GM12878 (cell line): ENCODE results near the gene DLST. TPM values are rescaled to one million over a fixed set of nuclear protein-coding genes. Genes with fewer than 3 reads are reported as not detected.

ENCODE experiments used
- ATAC-seq: fragments of 200-7000 bp; cut with Tn5 transposase; 3 replicates; pipeline ENCODE4 v1.9.1; 2020; ENCODE audit warnings: mild to moderate bottlenecking, moderate library complexity
- BruUV-seq: library from RNA; stranded (reverse); fragments of 400-500 nt; replicated peaks from 2 replicates; lab custom pipeline; 2021; lab: Mats Ljungman, UMichigan
- CTCF ChIA-PET: fragments of 300-600 bp; sonication (Branson Sonifier 250); formaldehyde crosslinking; extraction: SDS; loops from one replicate; lab custom pipeline; 2021; ENCODE audit warnings: inconsistent platforms; lab: Yijun Ruan, JAX
- POLR2A ChIA-PET: fragments of 350-600 bp; formaldehyde crosslinking; extraction: SDS; loops from one replicate; lab custom pipeline; 2021; ENCODE audit warnings: inconsistent platforms; lab: Charles Lee
- RAD21 ChIA-PET: fragments of 300-600 bp; sonication (Branson Sonifier 250); formaldehyde crosslinking; loops from one replicate; lab custom pipeline; 2023; ENCODE audit warnings: antibody characterized with exemption; ENCODE audit not compliant: unreplicated experiment; lab: Charles Lee
- SMC1A ChIA-PET: fragments of 300-600 bp; sonication (Branson Sonifier 250); formaldehyde crosslinking; loops from one replicate; lab custom pipeline; 2023; ENCODE audit not compliant: unreplicated experiment, uncharacterized antibody; lab: Charles Lee
- DNase-seq: peaks from one replicate; pipeline ENCODE4 v3.0.0-alpha.2; 2011; ENCODE audit warnings: low read depth, low spot score
- FAIRE-seq: peaks from 3 replicates; lab custom pipeline; 2011; peaks lifted over from hg19 to GRCh38; lab: Jason Lieb, UNC
- H2AFZ ChIP-seq: 2 replicates; pipeline ENCODE4 v1.6.0; 2011; ENCODE audit warnings: low read depth, low read length, control low read depth; ENCODE audit not compliant: control insufficient read depth
- H3K27ac ChIP-seq: 2 replicates; pipeline ENCODE4 v1.5.1; 2011; ENCODE audit warnings: control low read depth; ENCODE audit not compliant: control insufficient read depth, insufficient read depth
- H3K27me3 ChIP-seq, 2 experiments: replicated peaks in 1 of 2; 2 replicates each; pipeline versions ENCODE4 v1.6.0 to v1.6.1; 2011; ENCODE audit warnings: low read length in 1 of 2; ENCODE audit not compliant: control insufficient read depth in 2 of 2, insufficient read depth in 2 of 2
- H3K36me3 ChIP-seq, 2 experiments: 2 replicates each; pipeline ENCODE4 v1.5.1; 2011; ENCODE audit warnings: low read length in 1 of 2; ENCODE audit not compliant: control insufficient read depth in 2 of 2, insufficient read depth in 2 of 2
- H3K4me1 ChIP-seq: 2 replicates; pipeline ENCODE4 v1.6.1; 2011; ENCODE audit warnings: mild to moderate bottlenecking, low read length, moderate library complexity, mixed read lengths; ENCODE audit not compliant: control insufficient read depth, insufficient read depth
- H3K4me2 ChIP-seq: 2 replicates; pipeline ENCODE4 v1.6.0; 2011; ENCODE audit warnings: control low read depth; ENCODE audit not compliant: control insufficient read depth, insufficient read depth
- H3K4me3 ChIP-seq: fragments of 200-600 bp; sonication (generic); 2 replicates; pipeline ENCODE4 v1.5.1; 2016
- H3K79me2 ChIP-seq: 2 replicates; pipeline ENCODE4 v1.6.0; 2011; ENCODE audit warnings: low read length; ENCODE audit not compliant: control insufficient read depth, insufficient read depth
- H3K9ac ChIP-seq: 2 replicates; pipeline ENCODE4 v1.8.0; 2011; ENCODE audit warnings: low read length, control low read depth, mixed read lengths; ENCODE audit not compliant: control insufficient read depth, insufficient read depth
- H3K9me3 ChIP-seq: replicated peaks from 3 replicates; pipeline ENCODE4 v1.5.1; 2011; ENCODE audit warnings: mild to moderate bottlenecking, low read length; ENCODE audit not compliant: control insufficient read depth, insufficient read depth
- H4K20me1 ChIP-seq: 2 replicates; pipeline ENCODE4 v1.6.0; 2011; ENCODE audit not compliant: control insufficient read depth, insufficient read depth
- CBFB ChIP-seq: IDR thresholded peaks from 2 replicates; pipeline ENCODE4 v1.6.1; 2016; ENCODE audit warnings: antibody characterized with exemption, low read depth
- EED ChIP-seq: sonication (generic); IDR thresholded peaks from 2 replicates; pipeline ENCODE4 v1.6.1; 2016; ENCODE audit warnings: antibody characterized with exemption, low read depth
- ETV6 ChIP-seq, 2 experiments: fragments of 450-650 bp in 1 of 2; IDR thresholded peaks in 1 of 2; conservative IDR thresholded peaks in 1 of 2; 2 replicates each; pipeline ENCODE4 v1.6.1; 2014; ENCODE audit warnings: antibody characterized with exemption in 1 of 2, borderline replicate concordance in 1 of 2, low read depth in 1 of 2, mild to moderate bottlenecking in 1 of 2, moderate library complexity in 1 of 2
- HCFC1 ChIP-seq: fragments of 150-350 bp; IDR thresholded peaks from 2 replicates; pipeline ENCODE4 v1.6.1; 2014; ENCODE audit warnings: low read length
- MLLT1 ChIP-seq: fragments of 450-650 bp; IDR thresholded peaks from 2 replicates; pipeline ENCODE4 v1.6.1; 2016; ENCODE audit warnings: mild to moderate bottlenecking
- NR2C2 ChIP-seq: IDR thresholded peaks from 2 replicates; pipeline ENCODE4 v1.6.1; 2011; ENCODE audit warnings: borderline replicate concordance, low read depth; ENCODE audit not compliant: control insufficient read depth, insufficient read length
- POLR2AphosphoS5 ChIP-seq: IDR thresholded peaks from 2 replicates; pipeline ENCODE4 v1.6.1; 2011; ENCODE audit warnings: mild to moderate bottlenecking, low read length, inconsistent platforms
- POU2F2 ChIP-seq: IDR thresholded peaks from 3 replicates; pipeline ENCODE4 v1.6.1; 2011; ENCODE audit warnings: low read depth, mild to moderate bottlenecking, low read length, borderline replicate concordance
- RAD21 ChIP-seq: IDR thresholded peaks from 2 replicates; pipeline ENCODE4 v1.6.1; 2011; ENCODE audit warnings: mild to moderate bottlenecking, low read depth, low read length, moderate library complexity; ENCODE audit not compliant: insufficient read depth
- REST ChIP-seq: IDR thresholded peaks from 2 replicates; pipeline ENCODE4 v1.6.1; 2012; ENCODE audit warnings: mild to moderate bottlenecking, low read depth, low read length
- SMAD1 ChIP-seq: fragments of 450-650 bp; IDR thresholded peaks from 2 replicates; pipeline ENCODE4 v1.6.1; 2018; ENCODE audit warnings: mild to moderate bottlenecking, low read depth; ENCODE audit not compliant: partially characterized antibody
- TCF12 ChIP-seq: IDR thresholded peaks from 2 replicates; pipeline ENCODE4 v1.6.1; 2011; ENCODE audit warnings: low read depth, mild to moderate bottlenecking, low read length
- YBX1 ChIP-seq: fragments of 450-650 bp; IDR thresholded peaks from 2 replicates; pipeline ENCODE4 v1.6.1; 2016; ENCODE audit warnings: antibody characterized with exemption
- WGBS: methylation state at CpG from one replicate; pipeline ENCODE4 v1.1.6; 2016; ENCODE audit warnings: low lambda C conversion rate; ENCODE audit not compliant: insufficient replicate concordance, insufficient coverage; ENCODE audit errors: missing lambda C conversion rate; 5-methylcytosine and 5-hydroxymethylcytosine counted together
- in situ Hi-C: fragments of 300-500 bp; cut with MboI; formaldehyde crosslinking; loops from 9 replicates; pipeline ENCODE4 v1.14.3; 2018; ENCODE audit warnings: mixed read lengths
- intact Hi-C: fragments of 100-400 bp; cut with micrococcal nuclease; formaldehyde crosslinking; loops from one replicate; pipeline ENCODE4 v1.14.2; 2022; ENCODE audit not compliant: unreplicated experiment
- polyA plus RNA-seq, 11 experiments: library from polyadenylated mRNA; depleted of rRNA in 4 of 11; unstranded in 6 of 11; stranded (reverse) in 5 of 11; fragments of >200 nt; fragmentation: Nextera tagmentation in 4 of 11; fragmentation: Illumina TruSeq in 1 of 11; extraction: Ambion mirVana in 4 of 11; extraction: Trizol in 1 of 11; gene quantifications; 1 replicate in 1 of 11; 2 replicates in 10 of 11; pipeline versions ENCODE4 v1.2.1 to v1.2.3, GENCODE V29; 2011 to 2016; ENCODE audit warnings: inconsistent platforms in 2 of 11, missing spikeins in 2 of 11, low read depth in 1 of 11
- total RNA-seq, 4 experiments: library from RNA; depleted of rRNA in 3 of 4; stranded (reverse); fragments of >200 nt in 3 of 4; fragmentation: Illumina TruSeq in 1 of 4; extraction: Trizol in 1 of 4; gene quantifications; 2 replicates each; pipeline versions ENCODE4 v1.2.1 to v1.2.3, GENCODE V29; 2013 to 2021
- TF ChIP-seq, protein P1 (sequence below): fragments of 150-350 bp; IDR thresholded peaks from 2 replicates; pipeline ENCODE4 v1.6.1; 2016; ENCODE audit warnings: low read depth, low read length
- TF ChIP-seq, protein P2 (sequence below): IDR thresholded peaks from 2 replicates; pipeline ENCODE4 v1.6.1; 2012; ENCODE audit warnings: low read depth, low read length, improper control_type of control experiment

The DLST gene
- total and polyA plus RNA-seq, 10 of the 15 experiments (the other 5 are each of a cell fraction or from before 2014, with no cell fraction given) = 2.9 to 141 (median 67.7) TPM

DNA sequence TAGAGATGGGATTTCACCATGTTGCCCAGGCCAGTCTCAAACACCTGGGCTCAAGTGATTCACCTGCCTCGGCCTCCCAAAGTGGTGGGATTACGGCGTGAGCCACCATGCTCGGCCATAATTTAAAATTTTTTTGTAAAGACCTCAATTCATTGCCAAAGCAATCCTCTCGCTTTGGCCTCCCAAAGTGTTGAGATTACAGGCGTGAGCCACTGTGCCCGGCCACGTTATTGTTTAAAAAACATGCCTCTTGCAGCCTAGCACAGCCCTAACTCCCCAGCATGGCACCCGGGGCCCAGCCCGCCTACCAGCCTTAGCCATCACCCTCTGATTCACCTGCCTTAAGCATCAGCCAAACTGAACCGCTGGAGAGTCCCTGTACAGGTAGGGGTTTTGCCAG, 54.4 kb downstream of the DLST start (continued):
- TF ChIP-seq, protein P1, sequence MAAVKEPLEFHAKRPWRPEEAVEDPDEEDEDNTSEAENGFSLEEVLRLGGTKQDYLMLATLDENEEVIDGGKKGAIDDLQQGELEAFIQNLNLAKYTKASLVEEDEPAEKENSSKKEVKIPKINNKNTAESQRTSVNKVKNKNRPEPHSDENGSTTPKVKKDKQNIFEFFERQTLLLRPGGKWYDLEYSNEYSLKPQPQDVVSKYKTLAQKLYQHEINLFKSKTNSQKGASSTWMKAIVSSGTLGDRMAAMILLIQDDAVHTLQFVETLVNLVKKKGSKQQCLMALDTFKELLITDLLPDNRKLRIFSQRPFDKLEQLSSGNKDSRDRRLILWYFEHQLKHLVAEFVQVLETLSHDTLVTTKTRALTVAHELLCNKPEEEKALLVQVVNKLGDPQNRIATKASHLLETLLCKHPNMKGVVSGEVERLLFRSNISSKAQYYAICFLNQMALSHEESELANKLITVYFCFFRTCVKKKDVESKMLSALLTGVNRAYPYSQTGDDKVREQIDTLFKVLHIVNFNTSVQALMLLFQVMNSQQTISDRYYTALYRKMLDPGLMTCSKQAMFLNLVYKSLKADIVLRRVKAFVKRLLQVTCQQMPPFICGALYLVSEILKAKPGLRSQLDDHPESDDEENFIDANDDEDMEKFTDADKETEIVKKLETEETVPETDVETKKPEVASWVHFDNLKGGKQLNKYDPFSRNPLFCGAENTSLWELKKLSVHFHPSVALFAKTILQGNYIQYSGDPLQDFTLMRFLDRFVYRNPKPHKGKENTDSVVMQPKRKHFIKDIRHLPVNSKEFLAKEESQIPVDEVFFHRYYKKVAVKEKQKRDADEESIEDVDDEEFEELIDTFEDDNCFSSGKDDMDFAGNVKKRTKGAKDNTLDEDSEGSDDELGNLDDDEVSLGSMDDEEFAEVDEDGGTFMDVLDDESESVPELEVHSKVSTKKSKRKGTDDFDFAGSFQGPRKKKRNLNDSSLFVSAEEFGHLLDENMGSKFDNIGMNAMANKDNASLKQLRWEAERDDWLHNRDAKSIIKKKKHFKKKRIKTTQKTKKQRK = no peak
- no peak for TF ChIP-seq NR2C2
- TF ChIP-seq HCFC1 = no peak
- no peak for TF ChIP-seq CBFB
- no peak for TF ChIP-seq EED
- no peak for TF ChIP-seq SMAD1

DNA sequence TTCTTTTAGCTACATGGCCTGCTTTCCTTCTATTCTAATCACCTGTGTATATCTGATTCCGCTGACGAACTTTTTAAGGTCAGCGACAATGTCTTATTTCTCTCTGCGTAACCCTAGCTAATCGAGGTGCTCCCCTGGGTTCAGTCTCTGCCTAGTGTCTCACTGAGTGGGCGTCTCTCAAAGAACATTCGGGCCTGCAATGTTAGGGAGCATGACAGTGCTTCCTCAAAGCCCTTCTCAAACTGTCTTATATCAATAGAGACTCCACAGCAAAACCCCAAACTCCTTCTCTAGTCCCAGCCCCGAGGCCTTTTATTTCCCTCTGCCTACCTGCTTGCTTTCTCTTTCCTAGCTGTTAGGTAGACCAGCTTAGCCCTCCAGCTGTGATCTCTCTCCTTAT, 55.0 kb downstream of the DLST start:
- SMC1A ChIA-PET = no interaction called here
- peaks cover 39% of the 10 kb centered on the region for H3K4me1 ChIP-seq
- H3K27me3 ChIP-seq = no peaks in the 10 kb centered on the region
- CTCF ChIA-PET = interaction anchor here (1.0 to 1.2 kb wide), 4 partner anchors 9 to 151 kb away, joined by 3 to 5 read pairs (median 4); no protein-coding TSS in a partner anchor
- H3K4me3 ChIP-seq = no peak overlapping the region
- RAD21 ChIA-PET = no interaction called here
- no peaks in the 10 kb centered on the region for H3K36me3 ChIP-seq
- 61% methylated on average over 8 of the region's 8 CpGs for WGBS
- H3K27ac ChIP-seq = no peak overlapping the region
- no peaks in the 10 kb centered on the region for H4K20me1 ChIP-seq
- no peaks in the 10 kb centered on the region for H3K79me2 ChIP-seq
- DNase-seq = no peak
- no peaks in the 10 kb centered on the region; the same call in 2 of the 3 replicates for H3K9me3 ChIP-seq
- intact Hi-C loops (no loop called here), in situ Hi-C loops (no loop called here)
- no peak overlapping the region for H3K4me2 ChIP-seq
- no TSS peak for BruUV-seq
- H3K9ac ChIP-seq = no peak overlapping the region
- H2AFZ ChIP-seq = no peak overlapping the region
- ATAC-seq = no peak
- POLR2A ChIA-PET = no interaction called here
- no peak for FAIRE-seq
- TF ChIP-seq MLLT1 = no peak
- TF ChIP-seq, protein P2, sequence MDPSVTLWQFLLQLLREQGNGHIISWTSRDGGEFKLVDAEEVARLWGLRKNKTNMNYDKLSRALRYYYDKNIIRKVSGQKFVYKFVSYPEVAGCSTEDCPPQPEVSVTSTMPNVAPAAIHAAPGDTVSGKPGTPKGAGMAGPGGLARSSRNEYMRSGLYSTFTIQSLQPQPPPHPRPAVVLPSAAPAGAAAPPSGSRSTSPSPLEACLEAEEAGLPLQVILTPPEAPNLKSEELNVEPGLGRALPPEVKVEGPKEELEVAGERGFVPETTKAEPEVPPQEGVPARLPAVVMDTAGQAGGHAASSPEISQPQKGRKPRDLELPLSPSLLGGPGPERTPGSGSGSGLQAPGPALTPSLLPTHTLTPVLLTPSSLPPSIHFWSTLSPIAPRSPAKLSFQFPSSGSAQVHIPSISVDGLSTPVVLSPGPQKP = no peak
- TF ChIP-seq POLR2AphosphoS5 = no peak
- no peak for TF ChIP-seq RAD21
- no peak for TF ChIP-seq REST
- TF ChIP-seq ETV6 (conservative IDR thresholded peaks at IDR 0.05 in 1 of 2, IDR thresholded peaks at IDR 0.05 in 1 of 2; ENCODE audit: borderline replicate concordance in 1 of 2, low read depth in 1 of 2) = no peak
- TF ChIP-seq POU2F2 = no peak
- TF ChIP-seq TCF12 = no peak
- no peak for TF ChIP-seq YBX1
